ENCODE measurements around the gene MTA1.

GRCh38 chr14:105442125-105442524 lies 22.5 kb downstream of the MTA1 start:
- TF ChIP-seq, protein P1, sequence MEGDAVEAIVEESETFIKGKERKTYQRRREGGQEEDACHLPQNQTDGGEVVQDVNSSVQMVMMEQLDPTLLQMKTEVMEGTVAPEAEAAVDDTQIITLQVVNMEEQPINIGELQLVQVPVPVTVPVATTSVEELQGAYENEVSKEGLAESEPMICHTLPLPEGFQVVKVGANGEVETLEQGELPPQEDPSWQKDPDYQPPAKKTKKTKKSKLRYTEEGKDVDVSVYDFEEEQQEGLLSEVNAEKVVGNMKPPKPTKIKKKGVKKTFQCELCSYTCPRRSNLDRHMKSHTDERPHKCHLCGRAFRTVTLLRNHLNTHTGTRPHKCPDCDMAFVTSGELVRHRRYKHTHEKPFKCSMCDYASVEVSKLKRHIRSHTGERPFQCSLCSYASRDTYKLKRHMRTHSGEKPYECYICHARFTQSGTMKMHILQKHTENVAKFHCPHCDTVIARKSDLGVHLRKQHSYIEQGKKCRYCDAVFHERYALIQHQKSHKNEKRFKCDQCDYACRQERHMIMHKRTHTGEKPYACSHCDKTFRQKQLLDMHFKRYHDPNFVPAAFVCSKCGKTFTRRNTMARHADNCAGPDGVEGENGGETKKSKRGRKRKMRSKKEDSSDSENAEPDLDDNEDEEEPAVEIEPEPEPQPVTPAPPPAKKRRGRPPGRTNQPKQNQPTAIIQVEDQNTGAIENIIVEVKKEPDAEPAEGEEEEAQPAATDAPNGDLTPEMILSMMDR (IDR thresholded peaks at IDR 0.05; ENCODE audit: low read length) = no peak
- no peak for TF ChIP-seq EZH2 (IDR thresholded peaks at IDR 0.05; ENCODE audit: borderline replicate concordance, low read length)
